GM19043 (cell line): ENCODE results near the gene RMRP.
"Not testable (repeated sequence)": the region's sequence is repeated elsewhere in the genome, so short reads cannot be mapped to it uniquely, and the experiment has no call there.

Source experiments
- ATAC-seq: cut with Tn5 transposase; IDR thresholded peaks from one replicate; pipeline ENCODE4 v1.9.1; 2021; ENCODE audit warnings: low read depth; ENCODE audit not compliant: unreplicated experiment

RMRP gene

DNA sequence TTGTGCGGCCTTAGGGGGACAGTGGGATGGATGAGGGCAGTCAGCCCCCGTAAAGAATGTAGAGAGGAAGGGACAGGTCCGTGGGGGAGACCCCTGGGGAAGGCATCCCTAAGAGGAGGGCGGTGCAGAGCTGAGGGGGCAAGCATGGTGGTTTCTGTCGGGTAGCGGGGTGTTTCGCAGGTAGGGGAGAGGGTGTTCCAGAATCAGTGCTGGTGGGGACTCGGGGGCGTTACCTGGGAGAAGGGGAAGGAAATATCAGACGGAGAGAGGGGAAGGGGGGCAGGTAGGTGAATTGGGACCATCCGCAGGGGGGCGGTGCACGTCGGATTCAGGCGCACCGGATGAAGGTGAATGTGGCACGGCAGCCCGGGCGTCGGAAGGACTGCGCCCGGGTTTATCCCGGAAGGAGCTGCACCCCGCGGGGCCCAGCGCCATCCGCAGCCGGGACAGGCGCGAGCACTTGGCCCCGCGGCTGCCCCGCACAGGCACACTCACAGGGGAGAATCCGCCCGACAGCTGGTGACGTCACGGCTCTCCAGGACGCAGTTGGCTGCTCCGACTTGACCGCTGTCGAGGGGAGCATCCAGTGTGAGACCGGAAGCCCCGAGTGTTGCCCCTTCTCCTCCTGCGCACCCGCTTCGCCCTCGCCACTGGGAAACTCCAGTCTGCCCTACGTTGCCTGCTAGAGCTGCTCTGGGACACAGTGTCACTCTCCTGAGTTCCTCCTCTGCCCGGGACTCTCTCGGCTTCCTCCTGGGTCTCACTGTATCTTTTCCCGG is 40.9 kb downstream of the RMRP start:
- ATAC-seq: no peak

DNA sequence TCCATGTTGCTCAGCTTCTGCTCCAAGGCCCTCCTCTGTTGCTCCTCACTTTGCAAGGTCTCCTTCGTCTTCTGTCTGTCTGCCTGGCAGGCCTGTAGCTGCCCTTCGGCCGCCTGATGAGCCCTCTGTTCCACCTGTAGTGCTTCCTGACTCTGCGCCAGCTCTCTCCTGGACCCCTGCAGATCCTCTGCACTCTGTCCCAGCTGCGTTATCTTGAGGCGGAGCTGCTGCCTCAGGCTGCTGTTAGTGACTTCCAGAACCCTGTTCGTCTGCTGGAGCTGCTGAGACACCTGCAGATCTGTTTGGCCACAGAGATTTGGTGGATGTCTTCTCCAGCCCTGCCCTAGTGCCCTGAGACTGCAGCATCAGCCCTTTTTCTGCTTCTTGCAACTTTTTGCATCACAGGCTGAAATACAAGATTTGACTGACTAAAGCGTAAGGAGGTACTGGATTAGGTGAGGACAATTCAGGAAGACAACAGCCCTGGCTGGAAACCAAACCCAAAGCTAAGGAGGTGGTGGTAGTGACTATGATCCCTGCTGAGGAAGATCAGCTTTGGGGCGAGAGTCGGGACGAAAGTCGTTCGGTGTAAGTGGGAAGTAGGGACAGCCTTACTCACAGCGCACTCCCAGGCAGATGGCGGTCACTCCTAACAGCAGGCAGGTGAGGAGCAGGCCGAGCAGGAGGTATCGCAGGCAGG is 41.7 kb downstream of the RMRP start:
- ATAC-seq: no peak

GRCh38 chr9:35612843-35613242 is 45.0 kb downstream of the RMRP start:
- ATAC-seq: no peak

DNA sequence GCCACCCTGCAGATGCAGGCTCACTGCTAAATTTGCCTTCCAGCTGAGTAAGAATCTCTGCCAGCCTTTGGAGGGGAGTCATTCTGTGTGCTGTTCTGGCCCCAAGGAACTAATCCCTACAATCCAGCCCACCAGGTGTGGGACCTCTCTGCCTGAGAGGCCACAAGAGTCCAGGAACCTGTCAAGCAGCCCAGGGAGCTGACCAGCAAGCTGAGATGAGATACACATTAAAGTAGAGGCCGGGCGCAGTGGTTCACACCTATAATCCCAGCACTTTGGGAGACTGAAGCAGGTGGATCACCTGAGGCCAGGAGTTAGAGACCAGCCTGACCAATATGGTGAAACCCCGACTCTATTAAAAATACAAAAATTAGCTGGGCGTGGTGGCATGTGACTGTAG is 45.8 kb downstream of the RMRP start:
- not testable (repeated sequence) for ATAC-seq

- ATAC-seq: no peak
Observed at GRCh38 chr9:35611230-35611797, 46.5 kb downstream of the RMRP start.

DNA sequence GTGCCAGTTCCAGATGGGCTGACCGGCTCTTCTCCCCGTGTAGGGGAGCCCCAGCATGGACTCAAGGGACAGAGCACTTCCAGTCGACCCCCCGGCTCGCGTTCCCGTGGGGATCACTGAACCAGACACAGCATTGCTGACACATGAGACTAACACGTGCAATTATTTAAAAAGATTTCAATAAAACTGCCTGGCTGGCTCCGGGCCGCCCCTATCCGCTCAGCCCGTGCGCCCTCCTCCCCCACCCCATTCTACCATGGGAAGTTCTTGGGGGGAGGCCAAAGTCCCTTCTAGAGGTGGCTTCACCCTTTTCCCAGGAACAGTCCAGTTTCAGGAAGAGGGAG is 48.0 kb downstream of the RMRP start:
- no peak for ATAC-seq

DNA sequence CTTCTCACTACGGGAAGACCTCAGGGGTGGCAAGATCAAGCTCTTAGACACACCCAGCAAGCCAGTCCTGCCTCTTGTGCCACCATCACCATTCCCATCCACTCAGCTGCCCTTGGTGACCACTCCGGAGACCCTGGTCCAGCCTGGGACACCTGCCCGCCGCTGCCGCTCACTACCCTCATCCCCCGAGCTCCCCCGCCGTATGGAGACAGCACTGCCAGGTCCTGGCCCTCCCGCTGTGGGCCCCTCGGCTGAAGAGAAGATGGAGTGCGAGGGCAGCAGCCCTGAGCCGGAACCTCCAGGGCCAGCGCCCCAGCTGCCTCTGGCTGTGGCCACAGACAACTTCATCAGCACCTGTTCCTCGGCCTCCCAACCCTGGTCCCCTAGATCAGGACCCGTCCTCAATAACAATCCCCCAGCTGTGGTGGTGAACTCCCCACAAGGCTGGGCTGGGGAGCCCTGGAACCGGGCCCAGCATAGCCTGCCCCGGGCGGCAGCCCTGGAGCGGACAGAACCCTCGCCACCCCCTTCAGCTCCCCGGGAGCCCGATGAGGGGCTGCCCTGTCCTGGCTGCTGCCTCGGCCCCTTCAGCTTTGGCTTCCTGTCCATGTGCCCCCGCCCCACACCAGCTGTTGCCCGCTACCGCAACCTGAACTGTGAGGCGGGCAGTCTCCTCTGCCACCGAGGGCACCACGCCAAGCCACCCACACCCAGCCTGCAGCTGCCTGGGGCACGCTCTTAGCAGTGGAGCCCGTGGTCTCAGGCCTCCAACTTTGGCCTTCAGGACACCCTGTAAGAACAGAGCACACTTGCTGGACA is 48.6 kb downstream of the RMRP start:
- no peak for ATAC-seq

DNA sequence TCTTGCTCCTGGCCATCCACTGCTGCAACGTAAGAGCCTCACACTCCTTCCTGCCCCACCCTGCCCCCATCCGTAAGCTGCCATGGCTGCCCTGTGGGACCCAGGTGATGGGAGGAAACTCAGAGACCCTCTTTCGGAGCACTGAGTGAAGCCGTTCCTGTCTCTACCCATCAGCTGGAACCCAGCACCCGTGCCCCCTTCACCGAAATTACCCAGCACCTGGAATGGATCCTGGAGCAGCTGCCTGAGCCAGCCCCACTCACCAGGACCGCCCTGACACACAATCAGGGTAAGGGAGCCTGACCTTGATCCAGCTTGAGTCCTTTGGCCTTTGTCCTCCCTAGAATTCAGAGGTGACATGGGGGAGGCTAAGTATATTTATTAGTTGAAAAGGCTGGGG is 49.6 kb downstream of the RMRP start:
- no peak for ATAC-seq
